ENCODE measurements around the gene EDN2.

Gene EDN2

DNA sequence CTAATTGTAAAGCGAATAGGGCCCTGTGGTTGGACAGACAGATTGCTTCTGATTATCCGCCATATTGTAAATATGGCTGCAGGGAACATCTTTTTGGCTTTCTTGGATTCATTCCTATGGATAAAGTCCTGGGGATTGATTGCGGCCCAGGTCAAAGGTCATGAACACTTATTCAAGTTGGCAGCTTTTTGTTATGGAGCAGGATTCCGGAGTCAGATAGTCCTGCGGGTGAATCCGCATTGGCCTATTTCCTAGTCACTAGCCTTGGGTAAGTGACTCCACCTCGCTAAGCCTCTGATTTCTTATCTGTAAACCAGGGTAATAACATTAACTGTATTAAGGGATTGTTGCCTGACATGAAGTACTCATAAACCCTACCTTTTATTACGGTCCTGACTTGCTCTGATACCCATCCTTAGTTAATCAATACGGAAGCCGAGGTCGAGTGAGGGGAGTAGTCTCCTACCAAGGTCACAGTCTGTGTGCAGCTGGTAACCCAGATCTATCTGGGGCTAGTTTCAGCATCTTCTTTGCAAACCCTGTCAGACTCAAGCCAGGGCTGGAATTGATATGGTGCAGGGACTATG is 31.7 kb downstream of the EDN2 start:
- no peak overlapping the region for H3K4ac ChIP-seq (ENCODE audit: low read depth, low read length)
- peaks cover 62 to 67% of the 10 kb centered on the region in 2 experiments for H3K4me1 ChIP-seq (ENCODE audit: control insufficient read depth in 1 of 2, insufficient read depth in 2 of 2, low read length in 2 of 2)
- no CpG with 5 or more reads among the region's 11 CpGs for WGBS (ENCODE audit: extremely low coverage, insufficient coverage, insufficient read length)
- no peak overlapping the region for H4K12ac ChIP-seq (ENCODE audit: low read depth, low read length)
- H3K14ac ChIP-seq (ENCODE audit: low read length) = no peak overlapping the region
- H2AK5ac ChIP-seq (ENCODE audit: low read length) = no peak overlapping the region
- H3K9me3 ChIP-seq (ENCODE audit: insufficient read depth, low read depth, low read length) = no peaks in the 10 kb centered on the region
- H3K23ac ChIP-seq (ENCODE audit: low read length) = no peak overlapping the region
- H2AFZ ChIP-seq (ENCODE audit: insufficient read depth, low read length, poor library complexity) = no peak overlapping the region
- H3K36me3 ChIP-seq (ENCODE audit: control insufficient read depth in 1 of 2, insufficient read depth in 2 of 2, low read length in 2 of 2) = no peaks in the 10 kb centered on the region
- no peak for DNase-seq
- H2BK120ac ChIP-seq (ENCODE audit: insufficient read depth, low read length, poor library complexity) = no peak overlapping the region
- H3K27me3 ChIP-seq (ENCODE audit: insufficient read depth, low read length) = no peaks in the 10 kb centered on the region
- H3K79me1 ChIP-seq (ENCODE audit: low read length) = peaks cover 56% of the 10 kb centered on the region
- peak overlapping the region; percentile 58 for H4K91ac ChIP-seq (ENCODE audit: low read depth, low read length)
- no peak overlapping the region for H3K4me2 ChIP-seq (ENCODE audit: low read length)
- H3K18ac ChIP-seq (ENCODE audit: low read length) = no peak overlapping the region
- no peak overlapping the region for H3K9ac ChIP-seq (ENCODE audit: low read length)
- H3K79me2 ChIP-seq (ENCODE audit: control insufficient read depth, insufficient read depth, low read length, poor library complexity) = peaks cover 4% of the 10 kb centered on the region
- H4K8ac ChIP-seq (ENCODE audit: low read depth, low read length) = no peak overlapping the region
- no peak overlapping the region for H3K27ac ChIP-seq (ENCODE audit: low read depth, low read length)
- peak overlapping the region; percentile 62 for H2BK12ac ChIP-seq (ENCODE audit: low read length)
- H2BK5ac ChIP-seq (ENCODE audit: low read depth, low read length, poor library complexity) = no peak overlapping the region
- no peak overlapping the region for H3K4me3 ChIP-seq (ENCODE audit: low read depth, low read length)

- no peaks in the 10 kb centered on the region for H3K36me3 ChIP-seq (ENCODE audit: control insufficient read depth in 1 of 2, insufficient read depth in 2 of 2, low read length in 2 of 2)
- H4K8ac ChIP-seq (ENCODE audit: low read depth, low read length) = peak overlapping the region; percentile 76
- peaks cover 60% of the 10 kb centered on the region for H3K79me1 ChIP-seq (ENCODE audit: low read length)
- WGBS (ENCODE audit: extremely low coverage, insufficient coverage, insufficient read length) = no CpG with 5 or more reads among the region's 9 CpGs
- no peak overlapping the region for H2AFZ ChIP-seq (ENCODE audit: insufficient read depth, low read length, poor library complexity)
- peaks cover 62 to 67% of the 10 kb centered on the region in 2 experiments for H3K4me1 ChIP-seq (ENCODE audit: control insufficient read depth in 1 of 2, insufficient read depth in 2 of 2, low read length in 2 of 2)
- peak overlapping the region; percentile 82 for H2BK12ac ChIP-seq (ENCODE audit: low read length)
- H2AK5ac ChIP-seq (ENCODE audit: low read length) = peak overlapping the region; percentile 78
- H2BK120ac ChIP-seq (ENCODE audit: insufficient read depth, low read length, poor library complexity) = peak overlapping the region; percentile 77
- H3K9me3 ChIP-seq (ENCODE audit: insufficient read depth, low read depth, low read length) = no peaks in the 10 kb centered on the region
- peak overlapping the region; percentile 93 for H4K91ac ChIP-seq (ENCODE audit: low read depth, low read length)
- no peak overlapping the region for H3K9ac ChIP-seq (ENCODE audit: low read length)
- H4K12ac ChIP-seq (ENCODE audit: low read depth, low read length) = no peak overlapping the region
- H3K79me2 ChIP-seq (ENCODE audit: control insufficient read depth, insufficient read depth, low read length, poor library complexity) = peaks cover 8% of the 10 kb centered on the region
- H3K4me3 ChIP-seq (ENCODE audit: low read depth, low read length) = no peak overlapping the region
- peak overlapping the region; percentile 16 for H3K4me2 ChIP-seq (ENCODE audit: low read length)
- peak overlapping the region; percentile 69 for H3K14ac ChIP-seq (ENCODE audit: low read length)
- H3K27ac ChIP-seq (ENCODE audit: low read depth, low read length) = peak overlapping the region; percentile 82
- peak overlapping the region; percentile 30 for H3K4ac ChIP-seq (ENCODE audit: low read depth, low read length)
- peak in 1 of 2 donors; percentile 14 for DNase-seq
- H3K18ac ChIP-seq (ENCODE audit: low read length) = peak overlapping the region; percentile 55
- no peak overlapping the region for H3K23ac ChIP-seq (ENCODE audit: low read length)
- H3K27me3 ChIP-seq (ENCODE audit: insufficient read depth, low read length) = no peaks in the 10 kb centered on the region
- peak overlapping the region; percentile 85 for H2BK5ac ChIP-seq (ENCODE audit: low read depth, low read length, poor library complexity)
These were observed 33.7 kb downstream of the EDN2 start for GRCh38 chr1:41450747-41451285.

DNA sequence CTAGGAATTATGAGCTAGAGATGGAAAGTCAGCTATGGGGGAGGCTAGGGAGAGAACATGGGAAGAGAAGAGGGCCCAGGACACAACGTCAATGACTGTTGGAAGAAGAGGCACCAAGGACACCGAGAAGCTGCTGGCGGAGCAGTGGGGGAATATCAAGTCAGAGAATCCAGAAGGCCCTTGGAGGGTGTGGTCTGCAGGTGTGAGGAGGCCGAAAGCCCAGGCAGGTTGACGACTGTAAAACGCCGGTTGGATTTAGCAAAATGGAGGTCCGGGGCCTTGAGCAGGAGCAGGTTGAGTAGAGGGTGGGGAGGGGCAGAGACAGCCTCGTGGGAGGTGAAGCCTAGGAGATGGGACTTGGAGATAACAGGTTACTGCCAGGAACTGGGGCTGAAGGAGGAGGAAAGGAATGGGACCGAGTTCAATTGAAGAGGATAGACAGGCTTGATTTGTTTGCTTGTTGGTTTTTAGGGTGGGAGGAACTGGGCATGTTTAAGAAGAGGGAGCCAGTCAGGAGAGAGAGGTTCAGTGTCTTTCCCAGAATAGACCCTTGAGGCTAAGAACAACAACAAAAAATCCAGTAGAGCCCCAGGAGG is 35.1 kb downstream of the EDN2 start:
- Histone ChIP-seq H3K4ac (ENCODE audit: low read depth, low read length) (peak overlapping the region; percentile 26), H3K4me2 (ENCODE audit: low read length) (peak overlapping the region; percentile 25), H3K23ac (ENCODE audit: low read length) (no peak overlapping the region), H2AK5ac (ENCODE audit: low read length) (peak overlapping the region; percentile 87), H4K91ac (ENCODE audit: low read depth, low read length) (peak overlapping the region; percentile 93), H4K8ac (ENCODE audit: low read depth, low read length) (peak overlapping the region; percentile 70), H2AFZ (ENCODE audit: insufficient read depth, low read length, poor library complexity) (peak overlapping the region; percentile 38), H3K36me3 (ENCODE audit: control insufficient read depth in 1 of 2, insufficient read depth in 2 of 2, low read length in 2 of 2) (peaks cover 0 to 2% of the 10 kb centered on the region in 2 experiments), H2BK5ac (ENCODE audit: low read depth, low read length, poor library complexity) (peak overlapping the region; percentile 85), H3K14ac (ENCODE audit: low read length) (peak overlapping the region; percentile 71), H3K27me3 (ENCODE audit: insufficient read depth, low read length) (no peaks in the 10 kb centered on the region), H3K9ac (ENCODE audit: low read length) (no peak overlapping the region), H3K18ac (ENCODE audit: low read length) (peak overlapping the region; percentile 16), H3K79me1 (ENCODE audit: low read length) (peaks cover 59% of the 10 kb centered on the region), H3K79me2 (ENCODE audit: control insufficient read depth, insufficient read depth, low read length, poor library complexity) (peaks cover 8% of the 10 kb centered on the region), H3K4me1 (ENCODE audit: control insufficient read depth in 1 of 2, insufficient read depth in 2 of 2, low read length in 2 of 2) (peaks cover 51 to 56% of the 10 kb centered on the region in 2 experiments), H2BK12ac (ENCODE audit: low read length) (peak overlapping the region; percentile 91), H3K27ac (ENCODE audit: low read depth, low read length) (peak overlapping the region; percentile 82), H3K4me3 (ENCODE audit: low read depth, low read length) (no peak overlapping the region), H4K12ac (ENCODE audit: low read depth, low read length) (no peak overlapping the region), H2BK120ac (ENCODE audit: insufficient read depth, low read length, poor library complexity) (peak overlapping the region; percentile 82), H3K9me3 (ENCODE audit: insufficient read depth, low read depth, low read length) (peaks cover 1% of the 10 kb centered on the region)
- no CpG with 5 or more reads among the region's 10 CpGs for WGBS (ENCODE audit: extremely low coverage, insufficient coverage, insufficient read length)
- DNase-seq = no peak

- peaks cover 3% of the 10 kb centered on the region for H3K9me3 ChIP-seq (ENCODE audit: insufficient read depth, low read depth, low read length)
- H3K23ac ChIP-seq (ENCODE audit: low read length) = no peak overlapping the region
- no peaks in the 10 kb centered on the region for H3K27me3 ChIP-seq (ENCODE audit: insufficient read depth, low read length)
- peak overlapping the region; percentile 26 for H3K4me2 ChIP-seq (ENCODE audit: low read length)
- peak overlapping the region; percentile 86 for H2BK120ac ChIP-seq (ENCODE audit: insufficient read depth, low read length, poor library complexity)
- peaks cover 57% of the 10 kb centered on the region for H3K79me1 ChIP-seq (ENCODE audit: low read length)
- H4K91ac ChIP-seq (ENCODE audit: low read depth, low read length) = peak overlapping the region; percentile 93
- H3K36me3 ChIP-seq (ENCODE audit: control insufficient read depth in 1 of 2, insufficient read depth in 2 of 2, low read length in 2 of 2) = peaks cover 0 to 3% of the 10 kb centered on the region in 2 experiments
- no peak overlapping the region for H4K12ac ChIP-seq (ENCODE audit: low read depth, low read length)
- H3K79me2 ChIP-seq (ENCODE audit: control insufficient read depth, insufficient read depth, low read length, poor library complexity) = peaks cover 8% of the 10 kb centered on the region
- H3K14ac ChIP-seq (ENCODE audit: low read length) = peak overlapping the region; percentile 41
- peak overlapping the region; percentile 87 for H2AK5ac ChIP-seq (ENCODE audit: low read length)
- H2BK12ac ChIP-seq (ENCODE audit: low read length) = peak overlapping the region; percentile 91
- peak overlapping the region; percentile 67 for H3K18ac ChIP-seq (ENCODE audit: low read length)
- peaks cover 47 to 51% of the 10 kb centered on the region in 2 experiments for H3K4me1 ChIP-seq (ENCODE audit: control insufficient read depth in 1 of 2, insufficient read depth in 2 of 2, low read length in 2 of 2)
- DNase-seq = no peak
- H4K8ac ChIP-seq (ENCODE audit: low read depth, low read length) = peak overlapping the region; percentile 70
- H3K4ac ChIP-seq (ENCODE audit: low read depth, low read length) = peak overlapping the region; percentile 38
- peak overlapping the region; percentile 82 for H3K27ac ChIP-seq (ENCODE audit: low read depth, low read length)
- peak overlapping the region; percentile 85 for H2BK5ac ChIP-seq (ENCODE audit: low read depth, low read length, poor library complexity)
- no peak overlapping the region for H3K4me3 ChIP-seq (ENCODE audit: low read depth, low read length)
- no peak overlapping the region for H2AFZ ChIP-seq (ENCODE audit: insufficient read depth, low read length, poor library complexity)
- H3K9ac ChIP-seq (ENCODE audit: low read length) = no peak overlapping the region
- WGBS (ENCODE audit: extremely low coverage, insufficient coverage, insufficient read length) = no CpG with 5 or more reads among the region's 4 CpGs
These were observed 35.7 kb downstream of the EDN2 start for GRCh38 chr1:41448821-41449220.
